Measurements from ENCODE around the gene PRR23A.

The PRR23A gene

DNA sequence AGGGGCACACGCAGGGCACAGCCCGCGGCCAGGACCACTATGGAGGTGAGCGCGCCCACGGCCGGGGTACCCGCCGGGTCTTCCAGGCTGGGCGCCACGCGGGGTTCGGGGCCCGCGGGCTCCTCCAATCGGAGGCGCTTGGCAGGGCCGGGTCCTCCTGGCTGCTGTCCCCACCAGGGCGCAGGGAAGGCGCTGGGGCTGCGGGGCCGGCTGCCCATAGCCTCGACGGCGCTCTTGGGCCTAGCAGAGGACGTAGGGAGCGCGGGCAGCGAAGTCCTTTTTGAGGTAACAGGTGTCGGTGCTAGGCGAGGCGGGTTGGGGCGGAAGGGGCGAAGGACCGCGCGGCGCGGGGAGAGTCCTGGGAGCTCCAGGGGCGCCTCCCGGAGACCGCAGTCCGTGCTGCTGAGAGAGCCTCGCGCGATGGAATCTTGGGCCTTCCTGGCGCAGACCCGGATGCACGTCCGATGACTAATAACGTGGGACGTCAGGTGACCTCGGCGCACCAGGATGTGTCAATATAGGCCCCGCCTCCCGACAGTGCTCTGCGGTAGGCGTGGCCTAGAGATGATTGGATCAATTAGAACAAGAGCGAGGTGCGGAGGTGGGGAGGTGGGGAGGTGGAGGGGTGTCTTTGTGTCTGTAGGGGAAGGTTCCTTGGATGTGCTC, at the start of gene PRR23A:
PRR23A (minus strand) TSS at position 218 of the 666 bp plus-strand sequence; CDS start at position 218, 0 bp downstream.
- Mint-ChIP-seq H3K36me3 (ENCODE audit: low read depth) (peaks cover 4% of the 10 kb centered on the region), H3K27ac (no peak within 1 kb of the TSS), H3K9me3 (peaks cover 39% of the 10 kb centered on the region), H3K27me3 (ENCODE audit: low read depth) (no peaks in the 10 kb centered on the region), H3K4me1 (no peaks in the 10 kb centered on the region), H3K4me3 (no peak within 1 kb of the TSS)
- TF ChIP-seq, protein P1, sequence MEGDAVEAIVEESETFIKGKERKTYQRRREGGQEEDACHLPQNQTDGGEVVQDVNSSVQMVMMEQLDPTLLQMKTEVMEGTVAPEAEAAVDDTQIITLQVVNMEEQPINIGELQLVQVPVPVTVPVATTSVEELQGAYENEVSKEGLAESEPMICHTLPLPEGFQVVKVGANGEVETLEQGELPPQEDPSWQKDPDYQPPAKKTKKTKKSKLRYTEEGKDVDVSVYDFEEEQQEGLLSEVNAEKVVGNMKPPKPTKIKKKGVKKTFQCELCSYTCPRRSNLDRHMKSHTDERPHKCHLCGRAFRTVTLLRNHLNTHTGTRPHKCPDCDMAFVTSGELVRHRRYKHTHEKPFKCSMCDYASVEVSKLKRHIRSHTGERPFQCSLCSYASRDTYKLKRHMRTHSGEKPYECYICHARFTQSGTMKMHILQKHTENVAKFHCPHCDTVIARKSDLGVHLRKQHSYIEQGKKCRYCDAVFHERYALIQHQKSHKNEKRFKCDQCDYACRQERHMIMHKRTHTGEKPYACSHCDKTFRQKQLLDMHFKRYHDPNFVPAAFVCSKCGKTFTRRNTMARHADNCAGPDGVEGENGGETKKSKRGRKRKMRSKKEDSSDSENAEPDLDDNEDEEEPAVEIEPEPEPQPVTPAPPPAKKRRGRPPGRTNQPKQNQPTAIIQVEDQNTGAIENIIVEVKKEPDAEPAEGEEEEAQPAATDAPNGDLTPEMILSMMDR (IDR thresholded peaks at IDR 0.05; ENCODE audit: unreplicated experiment in 3 of 3): no peak

- Mint-ChIP-seq H3K36me3 (ENCODE audit: low read depth) (no peaks in the 10 kb centered on the region), H3K4me1 (no peaks in the 10 kb centered on the region), H3K27me3 (ENCODE audit: low read depth) (peaks cover 9% of the 10 kb centered on the region), H3K9me3 (peaks cover 18% of the 10 kb centered on the region), H3K27ac (no peak overlapping the region), H3K4me3 (no peak overlapping the region)
- TF ChIP-seq, protein P1 (IDR thresholded peaks at IDR 0.05; ENCODE audit: unreplicated experiment in 3 of 3): no peak
Measured at GRCh38 chr3:139052802-139053600, 46.9 kb upstream of the PRR23A start.

GRCh38 chr3:139044366-139045210, 38.5 kb upstream of the PRR23A start, which contains the start of gene PRR23C:
Gene PRR23C (minus strand): TSS chr3:139044892. CDS start chr3:139044620, 272 bp downstream.
- Mint-ChIP-seq H3K27ac (no peak within 1 kb of the TSS), H3K9me3 (peaks cover 21% of the 10 kb centered on the region), H3K4me3 (no peak within 1 kb of the TSS), H3K36me3 (ENCODE audit: low read depth) (no peaks in the 10 kb centered on the region), H3K4me1 (no peaks in the 10 kb centered on the region), H3K27me3 (ENCODE audit: low read depth) (peaks cover 6% of the 10 kb centered on the region)
- TF ChIP-seq, protein P1 (IDR thresholded peaks at IDR 0.05; ENCODE audit: unreplicated experiment in 3 of 3): no peak

DNA sequence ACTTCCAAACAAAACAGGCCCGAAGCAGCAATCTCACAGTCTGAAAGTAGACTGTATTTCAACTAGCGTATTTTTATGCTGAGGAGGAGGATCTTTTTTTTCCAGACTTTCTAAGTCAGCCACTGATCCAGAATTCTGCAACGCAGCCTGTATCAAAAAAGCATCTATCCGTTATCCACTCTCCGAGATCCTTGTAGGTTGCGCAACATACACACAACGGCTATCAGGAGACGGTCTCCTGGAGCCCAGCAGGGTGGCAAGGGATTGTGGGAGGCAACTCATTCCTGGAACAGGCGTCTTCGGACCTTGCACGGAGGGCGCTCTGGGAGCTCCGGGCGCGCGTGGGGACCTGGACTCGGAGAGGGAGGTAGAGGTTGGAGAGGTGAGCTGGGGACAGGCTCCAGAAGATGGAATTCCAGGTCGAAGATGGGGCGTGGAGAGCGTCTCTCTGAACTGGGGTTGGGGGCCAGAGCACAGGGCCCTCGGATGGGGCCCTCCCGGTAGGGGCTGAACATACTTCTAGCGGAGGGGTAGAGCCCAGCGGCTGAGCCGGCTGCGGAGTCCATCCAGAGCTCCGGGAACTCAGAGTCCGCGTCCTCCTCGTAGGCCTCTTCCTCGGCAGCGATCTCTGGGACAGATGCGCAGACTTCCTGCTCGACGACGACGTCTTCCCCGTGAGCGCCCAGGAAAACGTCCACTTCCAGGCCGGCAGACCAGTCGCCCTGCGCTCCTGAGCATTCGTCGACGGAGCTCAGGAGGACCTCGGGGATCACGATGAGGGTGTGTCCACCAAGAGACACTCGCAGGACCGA, 37.7 kb upstream of the PRR23A start:
- Mint-ChIP-seq H3K27ac (no peak overlapping the region), H3K4me1 (no peaks in the 10 kb centered on the region), H3K36me3 (ENCODE audit: low read depth) (no peaks in the 10 kb centered on the region), H3K27me3 (ENCODE audit: low read depth) (peaks cover 6% of the 10 kb centered on the region), H3K9me3 (peaks cover 18% of the 10 kb centered on the region), H3K4me3 (no peak overlapping the region)
- TF ChIP-seq, protein P1 (IDR thresholded peaks at IDR 0.05; ENCODE audit: unreplicated experiment in 3 of 3): no peak

DNA sequence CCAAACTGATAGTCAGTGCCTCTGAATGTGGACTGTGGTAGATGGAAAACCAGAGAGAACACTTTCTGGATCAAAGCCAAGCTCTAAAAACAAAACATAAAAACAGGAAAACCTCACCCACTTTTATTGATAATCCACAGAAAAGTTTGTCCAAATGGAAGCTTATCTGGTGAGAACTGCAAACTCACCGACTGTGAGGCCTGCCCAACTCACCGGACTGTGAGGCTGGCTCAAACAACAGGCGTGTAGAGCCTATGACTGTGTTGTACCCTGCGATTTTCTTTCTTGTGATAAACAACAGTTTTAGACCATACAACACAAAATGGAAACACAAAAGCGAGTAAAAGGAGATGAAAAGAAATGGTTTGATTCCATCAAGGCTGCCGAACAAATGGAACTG, 31.4 kb upstream of the PRR23A start:
- Mint-ChIP-seq H3K4me3 (no peak overlapping the region), H3K9me3 (no peaks in the 10 kb centered on the region), H3K27ac (no peak overlapping the region), H3K36me3 (ENCODE audit: low read depth) (no peaks in the 10 kb centered on the region), H3K4me1 (no peaks in the 10 kb centered on the region), H3K27me3 (ENCODE audit: low read depth) (peaks cover 5% of the 10 kb centered on the region)
- TF ChIP-seq, protein P1 (IDR thresholded peaks at IDR 0.05; ENCODE audit: unreplicated experiment in 3 of 3): no peak

All from nephron (organoid).